Measurements from ENCODE around the gene DNAJC10.

DNA sequence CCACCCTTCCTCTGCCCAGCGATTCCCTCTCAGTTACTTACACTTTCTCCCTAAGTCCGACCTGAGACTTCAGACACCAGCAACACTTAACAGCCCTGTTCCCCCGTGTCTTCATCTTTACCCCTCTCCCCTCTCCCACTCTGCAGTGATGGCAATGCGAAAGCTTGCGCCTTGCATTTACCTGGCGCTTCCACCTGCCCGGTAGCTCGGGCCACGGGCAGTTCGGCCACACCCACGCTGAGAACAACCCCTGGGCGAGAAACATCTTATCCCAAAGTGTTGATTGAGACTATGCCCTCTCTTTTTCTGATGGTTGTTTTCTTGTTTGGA is 558 bp downstream of the DNAJC10 start:
- TF ChIP-seq POLR2AphosphoS2 (IDR thresholded peaks at IDR 0.05; ENCODE audit: low read depth, low read length) (no peak), JUNB (IDR thresholded peaks at IDR 0.05) (no peak), WRNIP1 (IDR thresholded peaks at IDR 0.05; ENCODE audit: borderline replicate concordance, low read depth, low read length) (no peak), ZBED1 (IDR thresholded peaks at IDR 0.05; ENCODE audit: borderline replicate concordance) (no peak), CTCF (IDR thresholded peaks at IDR 0.05 in 2 of 3, conservative IDR thresholded peaks at IDR 0.05 in 1 of 3; ENCODE audit: control insufficient read depth in 2 of 3, extremely low read depth in 1 of 3, insufficient read depth in 1 of 3, low read depth in 3 of 3, low read length in 3 of 3) (no peak), POLR2A (IDR thresholded peaks at IDR 0.05; ENCODE audit: low read depth, low read length) (no peak), EZH2 (IDR thresholded peaks at IDR 0.05; ENCODE audit: borderline replicate concordance, control insufficient read depth, low read depth, low read length) (no peak), SRF (IDR thresholded peaks at IDR 0.05; ENCODE audit: low read depth in 2 of 2, low read length in 2 of 2) (no peak), HDAC2 (IDR thresholded peaks at IDR 0.05) (no peak)
- TF ChIP-seq, protein P1, sequence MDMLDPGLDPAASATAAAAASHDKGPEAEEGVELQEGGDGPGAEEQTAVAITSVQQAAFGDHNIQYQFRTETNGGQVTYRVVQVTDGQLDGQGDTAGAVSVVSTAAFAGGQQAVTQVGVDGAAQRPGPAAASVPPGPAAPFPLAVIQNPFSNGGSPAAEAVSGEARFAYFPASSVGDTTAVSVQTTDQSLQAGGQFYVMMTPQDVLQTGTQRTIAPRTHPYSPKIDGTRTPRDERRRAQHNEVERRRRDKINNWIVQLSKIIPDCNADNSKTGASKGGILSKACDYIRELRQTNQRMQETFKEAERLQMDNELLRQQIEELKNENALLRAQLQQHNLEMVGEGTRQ (IDR thresholded peaks at IDR 0.05; ENCODE audit: borderline replicate concordance, low read depth, low read length): no peak
- TF ChIP-seq, protein P2, sequence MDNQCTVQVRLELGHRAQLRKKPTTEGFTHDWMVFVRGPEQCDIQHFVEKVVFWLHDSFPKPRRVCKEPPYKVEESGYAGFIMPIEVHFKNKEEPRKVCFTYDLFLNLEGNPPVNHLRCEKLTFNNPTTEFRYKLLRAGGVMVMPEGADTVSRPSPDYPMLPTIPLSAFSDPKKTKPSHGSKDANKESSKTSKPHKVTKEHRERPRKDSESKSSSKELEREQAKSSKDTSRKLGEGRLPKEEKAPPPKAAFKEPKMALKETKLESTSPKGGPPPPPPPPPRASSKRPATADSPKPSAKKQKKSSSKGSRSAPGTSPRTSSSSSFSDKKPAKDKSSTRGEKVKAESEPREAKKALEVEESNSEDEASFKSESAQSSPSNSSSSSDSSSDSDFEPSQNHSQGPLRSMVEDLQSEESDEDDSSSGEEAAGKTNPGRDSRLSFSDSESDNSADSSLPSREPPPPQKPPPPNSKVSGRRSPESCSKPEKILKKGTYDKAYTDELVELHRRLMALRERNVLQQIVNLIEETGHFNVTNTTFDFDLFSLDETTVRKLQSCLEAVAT (IDR thresholded peaks at IDR 0.05): no peak

All from GM12878 (cell line).